Measurements from ENCODE around the gene NOTCH3.

The NOTCH3 gene

DNA sequence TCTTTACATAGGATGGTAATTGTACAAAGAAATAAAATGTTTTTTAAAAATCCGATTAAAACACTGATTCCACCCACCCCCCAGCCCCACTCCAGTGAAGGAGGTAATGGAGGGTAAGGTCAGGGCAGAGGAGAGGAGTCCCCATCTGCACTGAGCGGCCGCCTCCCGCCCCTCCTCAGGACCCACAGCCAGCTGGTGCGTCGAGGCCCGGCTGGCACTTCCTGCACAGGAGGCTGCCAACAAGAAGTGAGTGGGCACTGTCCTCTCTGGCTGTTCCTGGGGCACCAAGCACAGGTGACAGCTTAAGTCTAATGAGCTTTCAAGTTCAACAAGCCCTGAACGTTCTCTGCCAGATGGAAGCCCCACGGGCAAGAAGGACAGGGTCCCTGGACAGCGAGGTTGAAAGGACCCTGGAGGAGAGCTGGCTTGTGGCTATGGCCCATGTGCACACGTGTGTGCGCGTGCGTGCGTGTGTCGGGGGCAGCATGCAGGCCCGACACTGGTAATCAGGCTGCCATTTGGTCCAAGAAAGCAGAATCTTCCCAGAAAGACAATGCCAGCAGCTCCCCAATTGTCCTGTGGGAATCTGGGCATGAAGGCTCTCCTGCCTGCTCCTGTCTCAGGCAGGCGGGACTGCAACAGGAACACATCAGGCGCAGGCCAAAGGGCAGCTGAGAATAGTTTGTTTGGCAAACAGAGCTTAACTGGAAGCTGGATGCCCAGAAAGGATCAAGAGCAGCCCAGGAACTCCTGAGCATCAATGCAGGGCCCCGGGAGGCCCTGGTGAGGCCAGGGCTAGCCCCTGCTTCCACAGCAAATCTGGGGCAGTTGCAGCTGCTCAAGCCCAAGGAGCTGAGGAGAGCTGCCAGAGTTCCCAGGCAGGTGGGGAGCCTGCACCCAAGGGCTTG, 46.6 kb upstream of the NOTCH3 start:
- DNase-seq (ENCODE audit: low read depth): no peak
- TF ChIP-seq, protein P1, sequence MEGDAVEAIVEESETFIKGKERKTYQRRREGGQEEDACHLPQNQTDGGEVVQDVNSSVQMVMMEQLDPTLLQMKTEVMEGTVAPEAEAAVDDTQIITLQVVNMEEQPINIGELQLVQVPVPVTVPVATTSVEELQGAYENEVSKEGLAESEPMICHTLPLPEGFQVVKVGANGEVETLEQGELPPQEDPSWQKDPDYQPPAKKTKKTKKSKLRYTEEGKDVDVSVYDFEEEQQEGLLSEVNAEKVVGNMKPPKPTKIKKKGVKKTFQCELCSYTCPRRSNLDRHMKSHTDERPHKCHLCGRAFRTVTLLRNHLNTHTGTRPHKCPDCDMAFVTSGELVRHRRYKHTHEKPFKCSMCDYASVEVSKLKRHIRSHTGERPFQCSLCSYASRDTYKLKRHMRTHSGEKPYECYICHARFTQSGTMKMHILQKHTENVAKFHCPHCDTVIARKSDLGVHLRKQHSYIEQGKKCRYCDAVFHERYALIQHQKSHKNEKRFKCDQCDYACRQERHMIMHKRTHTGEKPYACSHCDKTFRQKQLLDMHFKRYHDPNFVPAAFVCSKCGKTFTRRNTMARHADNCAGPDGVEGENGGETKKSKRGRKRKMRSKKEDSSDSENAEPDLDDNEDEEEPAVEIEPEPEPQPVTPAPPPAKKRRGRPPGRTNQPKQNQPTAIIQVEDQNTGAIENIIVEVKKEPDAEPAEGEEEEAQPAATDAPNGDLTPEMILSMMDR (IDR thresholded peaks at IDR 0.05; ENCODE audit: control insufficient read depth, extremely low read depth, insufficient read depth): no peak
- no peak overlapping the region for H3K4me3 ChIP-seq (ENCODE audit: low read depth, low read length)

DNA sequence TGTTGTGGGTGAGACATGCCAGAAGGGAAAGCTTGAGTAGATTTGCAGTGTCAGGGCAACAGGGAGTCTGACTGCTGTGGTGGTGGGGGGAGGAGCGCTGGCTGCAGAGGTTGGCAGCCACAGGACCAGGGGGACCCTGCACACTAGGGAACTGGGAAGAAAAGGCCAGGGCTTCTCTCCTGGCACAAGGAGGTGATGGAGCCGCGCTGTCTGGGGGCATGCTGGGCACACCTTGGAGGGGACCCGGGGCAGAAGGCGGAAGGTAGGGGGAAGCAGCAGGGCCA, 45.3 kb upstream of the NOTCH3 start:
- DNase-seq (ENCODE audit: low read depth): no peak
- TF ChIP-seq, protein P1 (IDR thresholded peaks at IDR 0.05; ENCODE audit: control insufficient read depth, extremely low read depth, insufficient read depth): no peak
- H3K4me3 ChIP-seq (ENCODE audit: low read depth, low read length): no peak overlapping the region

DNA sequence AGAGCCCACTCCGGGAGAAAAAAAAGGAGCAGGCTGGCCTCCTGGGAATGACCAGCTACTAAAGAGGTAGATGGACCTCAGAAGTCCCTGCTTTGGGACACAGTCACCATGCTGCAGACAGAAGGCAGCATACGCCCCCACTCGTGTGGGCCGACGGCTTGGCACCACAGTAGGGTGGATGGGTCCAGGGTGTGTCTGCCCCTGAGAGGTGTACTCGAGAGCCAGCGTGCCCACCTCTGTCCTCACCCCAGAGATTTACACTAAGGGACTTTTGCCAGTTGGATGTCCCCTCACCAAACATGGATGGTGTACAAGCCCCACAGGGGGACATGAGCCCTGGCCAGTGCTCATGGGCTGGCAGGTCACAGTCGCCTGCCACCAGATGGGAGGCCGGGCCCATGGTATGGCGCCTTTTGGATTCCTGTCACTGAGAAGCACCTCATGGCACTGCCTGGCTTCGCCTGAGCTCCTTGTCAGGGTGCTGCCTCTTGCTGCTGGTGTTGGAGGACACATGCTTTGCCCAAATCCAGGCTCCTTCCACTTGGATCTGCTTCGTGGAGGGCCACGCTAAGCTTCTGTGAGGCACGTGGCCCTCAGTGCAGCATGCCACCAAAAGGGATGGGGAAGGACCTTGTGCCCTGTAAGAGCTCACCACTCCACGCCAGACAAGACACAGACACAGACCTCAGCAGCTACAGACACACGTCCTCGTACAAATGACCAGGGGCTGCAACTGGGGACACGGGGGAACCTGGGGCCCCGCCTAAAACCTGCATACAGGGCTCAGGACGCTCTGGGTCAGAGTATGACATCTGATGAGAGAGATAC, 44.8 kb upstream of the NOTCH3 start:
- DNase-seq (ENCODE audit: low read depth): no peak
- H3K4me3 ChIP-seq (ENCODE audit: low read depth, low read length): no peak overlapping the region
- TF ChIP-seq, protein P1 (IDR thresholded peaks at IDR 0.05; ENCODE audit: control insufficient read depth, extremely low read depth, insufficient read depth): no peak

DNA sequence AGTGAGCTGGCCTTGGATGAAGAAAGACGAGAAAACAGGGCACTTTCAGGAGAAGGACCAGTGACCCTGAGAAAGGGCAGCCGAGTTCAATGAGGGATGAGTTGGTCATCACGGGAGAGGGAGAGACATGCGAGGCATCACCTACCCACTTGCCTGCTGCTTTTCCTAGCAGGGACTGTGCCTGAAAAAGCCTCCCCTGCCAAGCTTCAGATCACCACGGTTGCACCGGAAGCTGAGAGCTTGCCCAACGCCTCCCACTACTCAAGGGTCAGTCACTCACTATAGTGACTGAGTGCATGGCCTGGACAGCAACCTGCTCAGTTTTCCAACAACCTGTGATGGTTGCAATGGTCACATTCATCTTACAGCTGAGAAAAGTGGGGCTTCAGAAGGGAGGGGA, 44.0 kb upstream of the NOTCH3 start:
- H3K4me3 ChIP-seq (ENCODE audit: low read depth, low read length): no peak overlapping the region
- TF ChIP-seq, protein P1 (IDR thresholded peaks at IDR 0.05; ENCODE audit: control insufficient read depth, extremely low read depth, insufficient read depth): no peak
- no peak for DNase-seq (ENCODE audit: low read depth)

DNA sequence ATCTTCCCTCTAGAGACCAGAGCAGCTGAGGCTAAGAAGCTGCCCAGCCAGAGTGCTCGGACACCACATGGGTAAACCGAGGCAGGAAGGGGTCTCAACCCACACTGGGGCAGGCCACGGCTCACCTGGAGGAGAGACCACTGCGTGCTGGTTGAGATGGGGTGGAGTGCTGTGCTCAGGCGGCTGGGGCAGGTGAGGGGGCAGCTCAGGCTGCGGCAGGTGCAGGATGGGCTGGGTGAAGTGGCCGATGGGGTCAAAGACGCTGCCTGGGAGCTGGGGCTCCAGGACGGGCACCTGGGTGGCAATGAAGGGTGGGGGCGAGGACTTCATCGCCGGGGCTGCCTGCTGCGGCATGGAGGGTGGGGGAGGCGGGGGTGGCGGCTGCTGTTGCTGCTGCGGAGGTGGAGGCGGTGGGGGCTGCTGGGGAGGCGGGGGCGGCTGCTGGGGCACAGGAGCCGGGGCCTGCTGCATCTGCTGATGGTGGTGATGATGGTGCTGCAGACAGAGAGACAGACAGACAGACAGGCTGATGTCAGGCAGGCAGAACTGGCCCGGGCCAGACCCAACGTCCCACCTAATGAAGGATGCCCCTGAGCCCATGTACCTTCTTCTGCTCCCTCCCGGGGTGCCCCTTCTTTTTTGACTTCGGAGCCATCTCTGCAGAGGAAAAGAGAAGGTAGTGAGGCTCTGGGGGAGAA, 43.5 kb upstream of the NOTCH3 start:
- TF ChIP-seq, protein P1 (IDR thresholded peaks at IDR 0.05; ENCODE audit: control insufficient read depth, extremely low read depth, insufficient read depth): no peak
- no peak for DNase-seq (ENCODE audit: low read depth)
- H3K4me3 ChIP-seq (ENCODE audit: low read depth, low read length): no peak overlapping the region

DNA sequence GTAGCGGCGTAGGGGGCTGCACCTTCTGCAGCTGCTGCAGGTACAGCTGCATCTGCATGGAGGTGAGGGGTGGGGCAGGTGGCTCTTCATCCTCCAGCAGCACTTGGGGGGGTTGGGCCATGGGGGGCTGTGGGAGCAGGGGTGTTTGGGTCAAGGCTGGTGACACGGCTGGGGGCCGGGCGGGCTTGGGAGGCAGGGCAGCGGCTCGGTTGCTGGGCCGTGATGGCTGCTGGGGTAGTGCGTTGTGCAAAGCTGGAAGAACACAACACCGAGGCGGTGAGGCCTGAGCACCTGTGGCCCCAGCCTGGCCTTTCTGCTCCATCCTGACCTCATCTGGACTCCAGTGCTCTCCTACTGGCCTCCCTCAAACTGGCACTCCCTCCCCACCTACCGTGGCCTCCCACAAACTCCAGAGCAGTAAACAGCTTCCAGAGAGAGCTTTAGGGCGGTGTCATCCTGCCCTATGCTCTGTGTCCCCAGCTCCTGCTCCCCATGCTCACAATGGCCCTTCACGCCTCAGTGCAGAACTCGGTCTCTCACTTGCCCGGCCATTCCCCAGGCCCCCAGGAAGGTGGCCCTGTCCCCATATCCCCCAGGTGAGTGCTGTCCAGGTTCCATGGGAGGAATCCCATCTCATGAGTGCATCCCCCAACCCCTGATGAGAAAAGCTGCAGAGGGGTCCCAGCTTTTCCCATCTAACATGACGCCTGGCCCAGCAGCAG, 42.6 kb upstream of the NOTCH3 start:
- DNase-seq (ENCODE audit: low read depth): no peak
- TF ChIP-seq, protein P1 (IDR thresholded peaks at IDR 0.05; ENCODE audit: control insufficient read depth, extremely low read depth, insufficient read depth): no peak
- no peak overlapping the region for H3K4me3 ChIP-seq (ENCODE audit: low read depth, low read length)
